Measurements from ENCODE around the gene NPEPPS. TPM values are rescaled to one million over a fixed set of nuclear protein-coding genes. Genes with fewer than 3 reads are reported as not detected.
A peak's percentile ranks its signal among the peaks of the same experiment; 100 is the strongest.

Gene NPEPPS
- total and polyA plus RNA-seq, 2 of the 13 experiments (the other 11 are each of a cell fraction or from before 2014, with no cell fraction given) = 53.5 to 127 TPM

DNA sequence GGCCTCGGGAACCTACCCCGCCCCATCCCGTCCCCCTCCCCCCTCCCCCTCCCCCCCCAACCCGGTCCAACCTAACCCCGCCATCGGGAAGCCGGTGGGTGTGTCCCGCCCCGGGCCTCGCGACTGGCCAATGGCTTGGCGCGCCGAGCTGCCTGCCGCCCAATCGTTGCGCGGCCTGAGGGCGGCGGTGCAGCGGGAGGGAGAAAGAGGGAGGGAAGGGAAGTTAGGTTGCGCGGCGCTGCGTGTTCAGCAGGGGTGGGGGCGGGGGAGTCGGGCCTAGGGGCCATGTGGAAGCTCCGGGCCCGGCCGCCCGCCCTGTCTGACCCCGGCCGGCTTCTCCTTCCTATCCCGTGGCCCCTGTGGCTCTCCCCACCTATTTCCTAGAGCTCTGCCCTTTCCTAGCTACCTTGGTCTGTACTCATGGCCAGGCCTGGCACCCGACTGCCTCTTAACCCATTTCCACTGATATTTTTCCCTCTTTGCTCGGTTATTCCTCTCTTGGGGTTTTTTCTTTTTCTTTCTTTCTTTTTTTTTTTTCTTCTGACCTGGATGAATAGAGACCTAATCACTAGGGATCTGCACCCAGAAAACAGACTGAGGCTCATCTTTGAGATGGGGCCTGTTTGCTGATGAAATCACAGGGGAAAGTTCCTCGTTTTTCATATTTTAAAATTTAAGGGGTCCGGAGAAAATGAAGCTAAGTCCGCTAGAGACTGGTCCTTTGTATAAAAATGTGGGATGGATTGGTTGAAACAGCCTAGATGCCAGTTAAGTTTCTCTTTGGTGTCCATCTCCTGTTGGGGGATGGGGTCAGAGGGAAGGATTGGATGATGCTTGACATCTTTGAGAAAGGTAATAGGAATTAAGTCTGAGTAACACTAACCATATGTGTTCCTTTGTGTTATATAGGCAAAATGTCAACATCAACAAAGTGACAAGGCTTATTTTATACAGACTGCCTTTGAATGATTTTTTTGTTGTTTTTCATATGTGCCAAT is 119.9 kb downstream of the NPEPPS start (continued):
- TF ChIP-seq PHF8 (CRISPR knock-in tag; IDR thresholded peaks at IDR 0.05) (peak; percentile 59), KLF11 (CRISPR knock-in tag; IDR thresholded peaks at IDR 0.05) (peak; percentile 30; the same call in 1 of the 2 replicates), ZNF841 (CRISPR knock-in tag; IDR thresholded peaks at IDR 0.05; ENCODE audit: borderline replicate concordance) (no peak), YEATS2 (CRISPR knock-in tag; IDR thresholded peaks at IDR 0.05; ENCODE audit: borderline replicate concordance) (peak; percentile 80), GABPA (IDR thresholded peaks at IDR 0.05; ENCODE audit: low read depth, low read length) (peak; percentile 57), GABPA (CRISPR knock-in tag; IDR thresholded peaks at IDR 0.05; ENCODE audit: low read depth) (peak; percentile 56; the same call in 1 of the 2 replicates), CBX1 (IDR thresholded peaks at IDR 0.05; ENCODE audit: low read depth) (no peak), CCDC6 (CRISPR knock-in tag; IDR thresholded peaks at IDR 0.05) (peak; percentile 40; the same call in 1 of the 2 replicates), FOXO1 (CRISPR knock-in tag; IDR thresholded peaks at IDR 0.05) (peak; percentile 49), TARDBP (CRISPR knock-in tag; IDR thresholded peaks at IDR 0.05) (peak; percentile 90; the same call in 1 of the 2 replicates), TOPORS (CRISPR knock-in tag; IDR thresholded peaks at IDR 0.05) (0 out of 2 replicates have a peak, but pooled peaks have one; percentile 18), POLR2G (IDR thresholded peaks at IDR 0.05; ENCODE audit: low read depth, low read length) (peak; percentile 70), HIVEP1 (CRISPR knock-in tag; IDR thresholded peaks at IDR 0.05) (0 out of 2 replicates have a peak, but pooled peaks have one; percentile 32), ZNF337 (CRISPR knock-in tag; IDR thresholded peaks at IDR 0.05; ENCODE audit: borderline replicate concordance, low read depth) (0 out of 2 replicates have a peak, but pooled peaks have one; percentile 27), MXI1 (IDR thresholded peaks at IDR 0.05; ENCODE audit: borderline replicate concordance, low read depth, low read length) (peak; percentile 92; the same call in 1 of the 3 replicates), CHD2 (IDR thresholded peaks at IDR 0.05; ENCODE audit: low read depth, low read length) (peak; percentile 73)
- TF ChIP-seq, protein P1, sequence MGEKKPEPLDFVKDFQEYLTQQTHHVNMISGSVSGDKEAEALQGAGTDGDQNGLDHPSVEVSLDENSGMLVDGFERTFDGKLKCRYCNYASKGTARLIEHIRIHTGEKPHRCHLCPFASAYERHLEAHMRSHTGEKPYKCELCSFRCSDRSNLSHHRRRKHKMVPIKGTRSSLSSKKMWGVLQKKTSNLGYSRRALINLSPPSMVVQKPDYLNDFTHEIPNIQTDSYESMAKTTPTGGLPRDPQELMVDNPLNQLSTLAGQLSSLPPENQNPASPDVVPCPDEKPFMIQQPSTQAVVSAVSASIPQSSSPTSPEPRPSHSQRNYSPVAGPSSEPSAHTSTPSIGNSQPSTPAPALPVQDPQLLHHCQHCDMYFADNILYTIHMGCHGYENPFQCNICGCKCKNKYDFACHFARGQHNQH (CRISPR knock-in tag; IDR thresholded peaks at IDR 0.05) = peak; percentile 45
- TF ChIP-seq, protein P2, sequence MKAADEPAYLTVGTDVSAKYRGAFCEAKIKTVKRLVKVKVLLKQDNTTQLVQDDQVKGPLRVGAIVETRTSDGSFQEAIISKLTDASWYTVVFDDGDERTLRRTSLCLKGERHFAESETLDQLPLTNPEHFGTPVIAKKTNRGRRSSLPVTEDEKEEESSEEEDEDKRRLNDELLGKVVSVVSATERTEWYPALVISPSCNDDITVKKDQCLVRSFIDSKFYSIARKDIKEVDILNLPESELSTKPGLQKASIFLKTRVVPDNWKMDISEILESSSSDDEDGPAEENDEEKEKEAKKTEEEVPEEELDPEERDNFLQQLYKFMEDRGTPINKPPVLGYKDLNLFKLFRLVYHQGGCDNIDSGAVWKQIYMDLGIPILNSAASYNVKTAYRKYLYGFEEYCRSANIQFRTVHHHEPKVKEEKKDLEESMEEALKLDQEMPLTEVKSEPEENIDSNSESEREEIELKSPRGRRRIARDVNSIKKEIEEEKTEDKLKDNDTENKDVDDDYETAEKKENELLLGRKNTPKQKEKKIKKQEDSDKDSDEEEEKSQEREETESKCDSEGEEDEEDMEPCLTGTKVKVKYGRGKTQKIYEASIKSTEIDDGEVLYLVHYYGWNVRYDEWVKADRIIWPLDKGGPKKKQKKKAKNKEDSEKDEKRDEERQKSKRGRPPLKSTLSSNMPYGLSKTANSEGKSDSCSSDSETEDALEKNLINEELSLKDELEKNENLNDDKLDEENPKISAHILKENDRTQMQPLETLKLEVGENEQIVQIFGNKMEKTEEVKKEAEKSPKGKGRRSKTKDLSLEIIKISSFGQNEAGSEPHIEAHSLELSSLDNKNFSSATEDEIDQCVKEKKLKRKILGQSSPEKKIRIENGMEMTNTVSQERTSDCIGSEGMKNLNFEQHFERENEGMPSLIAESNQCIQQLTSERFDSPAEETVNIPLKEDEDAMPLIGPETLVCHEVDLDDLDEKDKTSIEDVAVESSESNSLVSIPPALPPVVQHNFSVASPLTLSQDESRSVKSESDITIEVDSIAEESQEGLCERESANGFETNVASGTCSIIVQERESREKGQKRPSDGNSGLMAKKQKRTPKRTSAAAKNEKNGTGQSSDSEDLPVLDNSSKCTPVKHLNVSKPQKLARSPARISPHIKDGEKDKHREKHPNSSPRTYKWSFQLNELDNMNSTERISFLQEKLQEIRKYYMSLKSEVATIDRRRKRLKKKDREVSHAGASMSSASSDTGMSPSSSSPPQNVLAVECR (CRISPR knock-in tag; IDR thresholded peaks at IDR 0.05; ENCODE audit: borderline replicate concordance) = peak; percentile 84; the same call in 1 of the 2 replicates
- TF ChIP-seq, protein P3, sequence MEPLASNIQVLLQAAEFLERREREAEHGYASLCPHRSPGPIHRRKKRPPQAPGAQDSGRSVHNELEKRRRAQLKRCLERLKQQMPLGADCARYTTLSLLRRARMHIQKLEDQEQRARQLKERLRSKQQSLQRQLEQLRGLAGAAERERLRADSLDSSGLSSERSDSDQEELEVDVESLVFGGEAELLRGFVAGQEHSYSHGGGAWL (CRISPR knock-in tag; IDR thresholded peaks at IDR 0.05) = 0 out of 2 replicates have a peak, but pooled peaks have one; percentile 57
- TF ChIP-seq, protein P4, sequence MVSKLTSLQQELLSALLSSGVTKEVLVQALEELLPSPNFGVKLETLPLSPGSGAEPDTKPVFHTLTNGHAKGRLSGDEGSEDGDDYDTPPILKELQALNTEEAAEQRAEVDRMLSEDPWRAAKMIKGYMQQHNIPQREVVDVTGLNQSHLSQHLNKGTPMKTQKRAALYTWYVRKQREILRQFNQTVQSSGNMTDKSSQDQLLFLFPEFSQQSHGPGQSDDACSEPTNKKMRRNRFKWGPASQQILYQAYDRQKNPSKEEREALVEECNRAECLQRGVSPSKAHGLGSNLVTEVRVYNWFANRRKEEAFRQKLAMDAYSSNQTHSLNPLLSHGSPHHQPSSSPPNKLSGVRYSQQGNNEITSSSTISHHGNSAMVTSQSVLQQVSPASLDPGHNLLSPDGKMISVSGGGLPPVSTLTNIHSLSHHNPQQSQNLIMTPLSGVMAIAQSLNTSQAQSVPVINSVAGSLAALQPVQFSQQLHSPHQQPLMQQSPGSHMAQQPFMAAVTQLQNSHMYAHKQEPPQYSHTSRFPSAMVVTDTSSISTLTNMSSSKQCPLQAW (CRISPR knock-in tag; IDR thresholded peaks at IDR 0.05) = peak; percentile 65; the same call in 1 of the 2 replicates
